ENCODE measurements around the gene SLU7.

- TF ChIP-seq, protein P1, sequence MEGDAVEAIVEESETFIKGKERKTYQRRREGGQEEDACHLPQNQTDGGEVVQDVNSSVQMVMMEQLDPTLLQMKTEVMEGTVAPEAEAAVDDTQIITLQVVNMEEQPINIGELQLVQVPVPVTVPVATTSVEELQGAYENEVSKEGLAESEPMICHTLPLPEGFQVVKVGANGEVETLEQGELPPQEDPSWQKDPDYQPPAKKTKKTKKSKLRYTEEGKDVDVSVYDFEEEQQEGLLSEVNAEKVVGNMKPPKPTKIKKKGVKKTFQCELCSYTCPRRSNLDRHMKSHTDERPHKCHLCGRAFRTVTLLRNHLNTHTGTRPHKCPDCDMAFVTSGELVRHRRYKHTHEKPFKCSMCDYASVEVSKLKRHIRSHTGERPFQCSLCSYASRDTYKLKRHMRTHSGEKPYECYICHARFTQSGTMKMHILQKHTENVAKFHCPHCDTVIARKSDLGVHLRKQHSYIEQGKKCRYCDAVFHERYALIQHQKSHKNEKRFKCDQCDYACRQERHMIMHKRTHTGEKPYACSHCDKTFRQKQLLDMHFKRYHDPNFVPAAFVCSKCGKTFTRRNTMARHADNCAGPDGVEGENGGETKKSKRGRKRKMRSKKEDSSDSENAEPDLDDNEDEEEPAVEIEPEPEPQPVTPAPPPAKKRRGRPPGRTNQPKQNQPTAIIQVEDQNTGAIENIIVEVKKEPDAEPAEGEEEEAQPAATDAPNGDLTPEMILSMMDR (conservative IDR thresholded peaks at IDR 0.05) = peak; percentile 77
- no peak for TF ChIP-seq ZFX (IDR thresholded peaks at IDR 0.05)
These were observed 27.8 kb downstream of the SLU7 start for GRCh38 chr5:160390787-160391696.

Data from C4-2B (cell line).